Fibroblast of lung (primary cell): ENCODE measurements around the gene TSHZ1. TPM values are rescaled to one million over a fixed set of nuclear protein-coding genes. Genes with fewer than 3 reads are reported as not detected.
"Not testable (repeated sequence)": the region's sequence is repeated elsewhere in the genome, so short reads cannot be mapped to it uniquely, and the experiment has no call there.

ENCODE experiments used
- DNase-seq, 2 donors: peaks; one replicate each; pipeline versions ENCODE4 v3.0.0 to v3.0.0-alpha.2; 2010; ENCODE audit warnings: low read depth in 2 of 2
- H2AFZ ChIP-seq: 2 replicates; pipeline ENCODE4 v1.5.1; 2012; ENCODE audit warnings: low read length, control low read depth, inconsistent platforms
- H3K27ac ChIP-seq: 2 replicates; pipeline ENCODE4 v1.5.1; 2011; ENCODE audit warnings: low read length, control low read depth; ENCODE audit not compliant: insufficient read depth
- H3K27me3 ChIP-seq: 2 replicates; pipeline ENCODE4 v1.5.1; 2011; ENCODE audit warnings: mild to moderate bottlenecking, low read length; ENCODE audit not compliant: control insufficient read depth, insufficient read depth
- H3K36me3 ChIP-seq: 2 replicates; pipeline ENCODE4 v1.5.1; 2011; ENCODE audit warnings: low read length; ENCODE audit not compliant: control insufficient read depth, insufficient read depth
- H3K4me1 ChIP-seq: 2 replicates; pipeline ENCODE4 v1.5.1; 2011; ENCODE audit warnings: low read length; ENCODE audit not compliant: control insufficient read depth, insufficient read depth; ENCODE audit errors: extremely low read depth
- H3K4me2 ChIP-seq: 2 replicates; pipeline ENCODE4 v1.5.1; 2011; ENCODE audit warnings: low read length, control low read depth; ENCODE audit not compliant: insufficient read depth; ENCODE audit errors: extremely low read depth
- H3K4me3 ChIP-seq, 4 experiments: fragments of 200-600 bp in 1 of 4; sonication (generic) in 1 of 4; replicated peaks in 1 of 4; 2 replicates each; pipeline ENCODE4 v1.5.1; 2011 to 2016; ENCODE audit warnings: low read length in 4 of 4, low read depth in 3 of 4, mild to moderate bottlenecking in 3 of 4, control low read depth in 2 of 4, inconsistent platforms in 1 of 4, mixed read lengths in 1 of 4; ENCODE audit not compliant: insufficient read depth in 1 of 4; ENCODE audit errors: control extremely low read depth in 1 of 4
- H3K79me2 ChIP-seq: 2 replicates; pipeline ENCODE4 v1.5.1; 2012; ENCODE audit warnings: mild to moderate bottlenecking, low read length, inconsistent platforms; ENCODE audit not compliant: control insufficient read depth, insufficient read depth
- H3K9ac ChIP-seq: 2 replicates; pipeline ENCODE4 v1.5.1; 2011; ENCODE audit warnings: mild to moderate bottlenecking, low read length, control low read depth; ENCODE audit not compliant: insufficient read depth
- H3K9me3 ChIP-seq: 2 replicates; pipeline ENCODE4 v1.5.1; 2012; ENCODE audit warnings: low read depth, low read length; ENCODE audit not compliant: control insufficient read depth, insufficient read depth
- H4K20me1 ChIP-seq: 2 replicates; pipeline ENCODE4 v1.5.1; 2011; ENCODE audit warnings: low read length; ENCODE audit not compliant: control insufficient read depth, insufficient read depth; ENCODE audit errors: extremely low read depth
- EZH2 ChIP-seq: IDR thresholded peaks from 2 replicates; pipeline ENCODE4 v1.5.1; 2012; ENCODE audit warnings: low read length, control low read depth, mild to moderate bottlenecking; ENCODE audit errors: missing control alignments
- polyA plus RNA-seq, 2 donors: library from polyadenylated mRNA; depleted of rRNA in 1 of 2; stranded (reverse) in 1 of 2; unstranded in 1 of 2; fragments of >200 nt; gene quantifications; 2 replicates each; pipeline ENCODE4 v1.2.1, GENCODE V29; 2011 to 2012; ENCODE audit warnings: missing spikeins in 1 of 2
- total RNA-seq: library from RNA; depleted of rRNA; stranded (reverse); fragments of >200 nt; gene quantifications from 2 replicates; pipeline ENCODE4 v1.2.1, GENCODE V29; 2014
- TF ChIP-seq, protein P1 (sequence below), 2 donors: IDR thresholded peaks in 1 of 2; conservative IDR thresholded peaks in 1 of 2; 1 replicate in 1 of 2; 2 replicates in 1 of 2; pipeline ENCODE4 v1.5.1; 2011 to 2012; ENCODE audit warnings: low read length in 2 of 2, control low read depth in 1 of 2, inconsistent platforms in 1 of 2, low read depth in 1 of 2, mild to moderate bottlenecking in 1 of 2

TSHZ1 gene
- total and polyA plus RNA-seq, 2 donors (not counting 1 experiment from before 2014, with no cell fraction given), result 4.3 TPM

DNA sequence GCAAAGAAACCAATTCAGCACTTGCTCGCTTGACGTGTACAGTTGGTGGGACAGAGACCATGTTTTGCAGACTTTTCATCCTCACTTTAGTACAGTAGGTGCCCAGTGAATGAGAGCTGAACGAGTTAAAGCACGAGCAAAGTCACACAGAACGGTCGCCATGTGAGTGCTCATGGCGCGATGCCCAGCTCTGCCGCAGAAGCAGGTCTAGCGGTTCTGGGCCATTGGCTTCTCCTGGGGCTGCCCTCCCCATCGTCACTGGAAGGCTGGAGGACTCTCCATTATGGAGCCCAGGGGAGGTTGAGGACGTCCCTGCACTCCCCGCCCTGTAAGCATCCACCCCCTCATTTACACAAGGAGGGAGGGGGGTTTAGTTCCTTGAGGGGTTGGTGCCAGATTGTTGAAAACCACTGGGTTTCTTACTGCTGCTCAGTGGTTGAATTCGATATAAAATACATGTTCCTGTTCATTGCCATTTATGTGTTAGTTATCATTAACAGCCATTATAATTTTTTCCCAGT is 26.6 kb upstream of the TSHZ1 start:
- Histone ChIP-seq H3K27ac (no peak overlapping the region), H3K79me2 (no peaks in the 10 kb centered on the region), H3K36me3 (no peaks in the 10 kb centered on the region), H4K20me1 (no peaks in the 10 kb centered on the region), H2AFZ (no peak overlapping the region), H3K9me3 (no peaks in the 10 kb centered on the region), H3K4me2 (no peak overlapping the region), H3K4me1 (no peaks in the 10 kb centered on the region), H3K4me3 (no peak overlapping the region), H3K27me3 (peaks cover 3% of the 10 kb centered on the region), H3K9ac (no peak overlapping the region)
- no peak for TF ChIP-seq EZH2
- no peak for DNase-seq

DNA sequence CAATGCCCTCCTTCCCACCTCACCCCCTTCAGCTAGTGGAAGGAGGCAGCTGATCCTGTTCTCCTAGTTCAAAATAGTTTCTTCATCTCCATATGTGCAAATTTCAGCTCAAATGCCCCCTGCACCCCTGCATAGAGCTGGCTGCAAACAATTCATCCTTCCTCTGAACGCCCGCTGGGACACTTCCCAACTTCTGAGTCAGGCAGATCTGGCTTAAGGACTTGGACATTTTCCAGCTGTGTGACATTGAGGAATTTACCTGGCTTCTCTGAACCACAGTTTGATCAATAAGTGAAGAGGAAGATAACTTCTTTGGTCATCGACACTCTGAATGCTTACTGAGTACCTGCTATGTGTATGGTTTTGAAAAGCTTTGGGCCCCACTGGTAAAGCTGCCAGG is 25.1 kb upstream of the TSHZ1 start:
- Histone ChIP-seq H3K79me2 (no peaks in the 10 kb centered on the region), H3K4me2 (no peak overlapping the region), H3K27ac (no peak overlapping the region), H3K9ac (no peak overlapping the region), H3K9me3 (no peaks in the 10 kb centered on the region), H2AFZ (no peak overlapping the region), H4K20me1 (no peaks in the 10 kb centered on the region), H3K36me3 (no peaks in the 10 kb centered on the region), H3K4me3 (no peak overlapping the region), H3K4me1 (no peaks in the 10 kb centered on the region), H3K27me3 (peaks cover 3% of the 10 kb centered on the region)
- TF ChIP-seq, protein P1, sequence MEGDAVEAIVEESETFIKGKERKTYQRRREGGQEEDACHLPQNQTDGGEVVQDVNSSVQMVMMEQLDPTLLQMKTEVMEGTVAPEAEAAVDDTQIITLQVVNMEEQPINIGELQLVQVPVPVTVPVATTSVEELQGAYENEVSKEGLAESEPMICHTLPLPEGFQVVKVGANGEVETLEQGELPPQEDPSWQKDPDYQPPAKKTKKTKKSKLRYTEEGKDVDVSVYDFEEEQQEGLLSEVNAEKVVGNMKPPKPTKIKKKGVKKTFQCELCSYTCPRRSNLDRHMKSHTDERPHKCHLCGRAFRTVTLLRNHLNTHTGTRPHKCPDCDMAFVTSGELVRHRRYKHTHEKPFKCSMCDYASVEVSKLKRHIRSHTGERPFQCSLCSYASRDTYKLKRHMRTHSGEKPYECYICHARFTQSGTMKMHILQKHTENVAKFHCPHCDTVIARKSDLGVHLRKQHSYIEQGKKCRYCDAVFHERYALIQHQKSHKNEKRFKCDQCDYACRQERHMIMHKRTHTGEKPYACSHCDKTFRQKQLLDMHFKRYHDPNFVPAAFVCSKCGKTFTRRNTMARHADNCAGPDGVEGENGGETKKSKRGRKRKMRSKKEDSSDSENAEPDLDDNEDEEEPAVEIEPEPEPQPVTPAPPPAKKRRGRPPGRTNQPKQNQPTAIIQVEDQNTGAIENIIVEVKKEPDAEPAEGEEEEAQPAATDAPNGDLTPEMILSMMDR (conservative IDR thresholded peaks at IDR 0.05 in 1 of 2, IDR thresholded peaks at IDR 0.05 in 1 of 2; ENCODE audit: low read depth in 1 of 2, low read length in 2 of 2), result no peak
- TF ChIP-seq EZH2, result no peak
- no peak for DNase-seq

DNA sequence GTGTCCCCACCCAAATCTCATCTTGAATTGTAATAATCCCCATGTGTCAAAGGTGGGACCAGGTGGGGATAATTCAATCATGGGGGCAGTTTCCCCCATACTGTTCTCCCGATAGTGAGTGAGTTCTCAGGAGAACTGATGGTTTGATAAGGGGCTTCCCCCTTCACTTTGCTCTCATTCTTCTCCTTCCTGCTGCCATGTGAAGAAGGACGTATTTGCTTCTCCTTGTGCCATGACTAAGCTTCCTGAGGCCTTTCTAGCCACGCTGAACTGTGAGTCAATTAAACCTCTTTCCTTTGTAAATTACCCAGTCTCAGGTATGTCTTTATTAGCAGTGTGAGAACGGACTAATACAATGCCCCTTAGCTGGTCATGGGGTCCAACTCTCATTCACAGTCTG is 22.9 kb upstream of the TSHZ1 start:
- DNase-seq, H3K79me2 ChIP-seq, H4K20me1 ChIP-seq, H2AFZ ChIP-seq, H3K4me2 ChIP-seq, H3K9ac ChIP-seq, H3K9me3 ChIP-seq, H3K36me3 ChIP-seq, H3K4me1 ChIP-seq, H3K4me3 ChIP-seq, H3K27me3 ChIP-seq, H3K27ac ChIP-seq: not testable (repeated sequence)

DNA sequence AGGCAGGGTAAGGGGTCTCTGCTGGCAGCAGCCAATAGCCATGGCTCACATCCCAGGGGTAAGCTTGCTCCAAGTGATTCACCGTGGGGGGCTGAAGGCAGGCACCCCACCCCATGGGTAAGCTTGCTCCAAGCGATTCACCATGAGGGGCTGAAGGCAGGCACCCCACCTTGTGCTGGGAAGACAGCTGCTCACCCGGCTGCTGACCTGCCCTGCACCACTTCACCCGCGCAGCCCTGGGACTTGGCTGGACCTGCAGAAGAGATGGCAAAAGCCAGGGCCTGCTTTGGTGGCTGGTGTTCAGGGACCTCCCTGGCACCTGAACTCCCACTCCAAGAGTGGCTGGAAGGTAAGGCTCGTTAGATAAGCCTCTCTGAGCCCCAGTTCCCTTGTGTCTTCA is 20.9 kb upstream of the TSHZ1 start:
- no peak overlapping the region for H3K9ac ChIP-seq
- no peak overlapping the region for H2AFZ ChIP-seq
- no peaks in the 10 kb centered on the region for H3K36me3 ChIP-seq
- no peaks in the 10 kb centered on the region for H4K20me1 ChIP-seq
- H3K79me2 ChIP-seq, result no peaks in the 10 kb centered on the region
- TF ChIP-seq, protein P1 (conservative IDR thresholded peaks at IDR 0.05 in 1 of 2, IDR thresholded peaks at IDR 0.05 in 1 of 2; ENCODE audit: low read depth in 1 of 2, low read length in 2 of 2), result no peak
- no peak for TF ChIP-seq EZH2
- H3K4me3 ChIP-seq, result no peak overlapping the region
- no peak overlapping the region for H3K27ac ChIP-seq
- DNase-seq, result no peak
- no peaks in the 10 kb centered on the region for H3K4me1 ChIP-seq
- H3K27me3 ChIP-seq, result no peaks in the 10 kb centered on the region
- H3K9me3 ChIP-seq, result no peaks in the 10 kb centered on the region
- H3K4me2 ChIP-seq, result no peak overlapping the region
